Neutrophil (primary cell): ENCODE data around the gene PHLDB1.

ENCODE experiments used
- H3K27ac ChIP-seq: fragments of 200-600 bp; sonication (generic); 2 replicates; pipeline ENCODE4 v1.5.1; 2016; ENCODE audit warnings: mild to moderate bottlenecking, moderate library complexity
- H3K27me3 ChIP-seq: fragments of 200-600 bp; sonication (generic); 2 replicates; pipeline ENCODE4 v1.6.0; 2016; ENCODE audit warnings: mild to moderate bottlenecking
- H3K36me3 ChIP-seq: fragments of 200-600 bp; sonication (generic); 2 replicates; pipeline ENCODE4 v1.5.1; 2017
- H3K4me1 ChIP-seq, 2 experiments: fragments of 200-600 bp in 1 of 2; sonication (generic) in 1 of 2; 1 replicate in 1 of 2; 2 replicates in 1 of 2; pipeline versions ENCODE4 v1.5.1 to v1.6.1; 2013 to 2016; ENCODE audit warnings: low read depth in 1 of 2, low read length in 1 of 2, mild to moderate bottlenecking in 1 of 2, moderate library complexity in 1 of 2; ENCODE audit not compliant: control insufficient read depth in 1 of 2, insufficient read depth in 1 of 2
- H3K4me3 ChIP-seq, 2 experiments: fragments of 200-600 bp in 1 of 2; sonication (generic) in 1 of 2; 1 replicate in 1 of 2; 2 replicates in 1 of 2; pipeline ENCODE4 v1.5.1; 2013 to 2016; ENCODE audit warnings: low read depth in 1 of 2, low read length in 1 of 2, mild to moderate bottlenecking in 1 of 2, moderate library complexity in 1 of 2
- H3K9me3 ChIP-seq: fragments of 200-600 bp; sonication (generic); 2 replicates; pipeline ENCODE4 v1.5.1; 2016
- TF ChIP-seq, protein P1 (sequence below): fragments of 200-600 bp; sonication (generic); IDR thresholded peaks from 2 replicates; pipeline ENCODE4 v1.5.1; 2016; ENCODE audit warnings: antibody characterized with exemption

PHLDB1 gene

DNA sequence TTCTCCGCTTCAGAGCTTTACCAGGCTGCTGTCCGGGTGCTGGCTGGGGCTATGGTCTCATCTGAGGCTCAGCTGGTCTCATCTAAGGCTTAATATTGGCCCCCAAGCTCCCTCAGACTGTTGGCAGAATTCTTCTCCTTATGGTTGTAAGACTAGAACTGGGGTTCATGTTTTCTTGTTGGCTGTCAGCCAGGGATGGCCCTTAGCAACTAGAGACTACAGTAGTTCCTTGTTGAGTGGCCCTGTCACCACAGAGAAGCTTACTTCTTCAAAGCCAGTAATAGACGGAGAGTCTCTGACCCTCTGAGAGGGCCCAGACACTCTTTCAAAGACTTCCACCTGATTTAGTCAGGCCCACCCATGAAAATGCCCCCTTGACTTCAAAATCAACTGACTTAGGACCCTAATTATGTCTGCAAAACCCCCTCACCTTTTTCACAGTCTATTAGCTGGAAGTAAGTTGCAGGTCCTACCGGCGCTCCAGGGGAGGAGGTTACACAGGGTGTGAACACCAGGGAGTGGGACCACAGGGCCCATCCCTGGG, 96.2 kb downstream of the PHLDB1 start:
- Histone ChIP-seq H3K4me1 (no peaks in the 10 kb centered on the region), H3K9me3 (no peaks in the 10 kb centered on the region), H3K27ac (no peak overlapping the region), H3K4me3 (no peak overlapping the region), H3K27me3 (peaks cover 43% of the 10 kb centered on the region), H3K36me3 (no peaks in the 10 kb centered on the region)
- TF ChIP-seq, protein P1, sequence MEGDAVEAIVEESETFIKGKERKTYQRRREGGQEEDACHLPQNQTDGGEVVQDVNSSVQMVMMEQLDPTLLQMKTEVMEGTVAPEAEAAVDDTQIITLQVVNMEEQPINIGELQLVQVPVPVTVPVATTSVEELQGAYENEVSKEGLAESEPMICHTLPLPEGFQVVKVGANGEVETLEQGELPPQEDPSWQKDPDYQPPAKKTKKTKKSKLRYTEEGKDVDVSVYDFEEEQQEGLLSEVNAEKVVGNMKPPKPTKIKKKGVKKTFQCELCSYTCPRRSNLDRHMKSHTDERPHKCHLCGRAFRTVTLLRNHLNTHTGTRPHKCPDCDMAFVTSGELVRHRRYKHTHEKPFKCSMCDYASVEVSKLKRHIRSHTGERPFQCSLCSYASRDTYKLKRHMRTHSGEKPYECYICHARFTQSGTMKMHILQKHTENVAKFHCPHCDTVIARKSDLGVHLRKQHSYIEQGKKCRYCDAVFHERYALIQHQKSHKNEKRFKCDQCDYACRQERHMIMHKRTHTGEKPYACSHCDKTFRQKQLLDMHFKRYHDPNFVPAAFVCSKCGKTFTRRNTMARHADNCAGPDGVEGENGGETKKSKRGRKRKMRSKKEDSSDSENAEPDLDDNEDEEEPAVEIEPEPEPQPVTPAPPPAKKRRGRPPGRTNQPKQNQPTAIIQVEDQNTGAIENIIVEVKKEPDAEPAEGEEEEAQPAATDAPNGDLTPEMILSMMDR, result no peak

DNA sequence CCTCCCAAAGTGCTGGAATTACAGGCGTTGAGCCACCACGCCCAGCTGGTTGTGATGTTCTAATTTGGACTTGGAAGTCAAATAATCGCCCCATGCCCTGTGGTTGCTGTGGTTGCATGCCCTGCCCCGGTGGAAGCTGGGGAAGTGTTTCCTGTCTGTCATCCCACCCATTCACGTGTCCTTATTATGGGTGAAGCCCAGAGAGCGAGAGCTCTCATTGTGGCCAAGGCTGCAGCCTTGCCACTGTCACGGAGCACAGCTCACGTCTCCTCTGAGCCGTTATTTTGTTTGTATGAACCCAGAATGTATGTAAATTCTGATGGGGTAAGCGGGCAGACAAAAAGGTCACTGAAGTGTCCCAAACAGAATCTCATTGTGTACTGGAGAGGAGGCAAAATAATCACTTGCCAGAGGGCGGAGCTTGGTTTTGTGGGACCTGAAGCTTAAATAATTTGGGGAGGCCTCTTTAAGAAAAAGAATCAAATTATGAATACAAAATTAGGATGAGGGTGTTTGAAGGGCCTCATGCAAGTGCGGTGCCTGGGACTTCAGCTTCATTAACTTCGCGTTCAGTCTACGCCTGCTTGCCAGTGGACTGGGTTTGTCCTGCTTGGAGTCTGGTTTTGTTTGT, 97.8 kb downstream of the PHLDB1 start:
- Histone ChIP-seq H3K9me3 (no peaks in the 10 kb centered on the region), H3K4me1 (no peaks in the 10 kb centered on the region), H3K27ac (no peak overlapping the region), H3K27me3 (peaks cover 50% of the 10 kb centered on the region), H3K4me3 (no peak overlapping the region), H3K36me3 (no peaks in the 10 kb centered on the region)
- TF ChIP-seq, protein P1, result no peak

DNA sequence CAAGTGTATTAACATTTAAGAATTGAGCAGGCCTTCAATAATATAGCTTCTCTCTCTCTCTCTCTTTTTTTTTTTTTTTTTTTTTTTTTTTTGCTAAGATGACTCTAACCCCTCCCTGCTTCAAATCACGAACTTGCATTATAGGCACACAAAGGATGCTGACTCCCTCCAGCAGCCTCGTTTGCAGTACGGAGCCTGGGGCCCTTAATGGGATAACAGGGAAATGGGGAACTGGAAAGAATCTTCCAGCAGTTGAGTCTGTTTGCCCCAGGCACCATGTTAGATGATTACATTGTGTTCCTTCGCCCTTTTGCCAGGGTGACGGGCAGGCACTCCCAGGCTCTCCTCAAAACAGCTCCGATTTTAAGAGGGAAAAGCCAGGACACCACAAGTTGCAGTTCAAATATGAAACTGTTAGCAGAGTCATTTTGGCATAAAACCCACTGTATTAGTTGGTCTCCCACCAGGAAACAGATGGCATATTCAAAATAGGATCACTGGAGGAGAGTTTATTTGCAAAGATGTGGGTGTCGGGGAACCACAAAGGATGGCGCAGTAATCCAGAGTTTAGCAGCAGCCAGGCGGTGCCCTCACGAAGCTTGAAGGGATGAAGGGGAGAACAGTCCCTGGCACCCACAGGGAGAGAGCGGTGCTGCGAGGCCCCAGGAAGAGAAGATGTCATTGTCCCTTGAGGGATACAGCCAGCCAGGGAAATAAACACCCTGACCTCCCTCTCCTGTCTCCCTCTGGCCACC, 98.6 kb downstream of the PHLDB1 start:
- Histone ChIP-seq H3K27me3 (peaks cover 50% of the 10 kb centered on the region), H3K4me1 (no peaks in the 10 kb centered on the region), H3K36me3 (no peaks in the 10 kb centered on the region), H3K9me3 (no peaks in the 10 kb centered on the region), H3K27ac (no peak overlapping the region), H3K4me3 (no peak overlapping the region)
- TF ChIP-seq, protein P1, result no peak

GRCh38 chr11:118706546-118706825, 99.1 kb downstream of the PHLDB1 start:
- H3K4me3 ChIP-seq, result no peak overlapping the region
- TF ChIP-seq, protein P1, result no peak
- H3K36me3 ChIP-seq, result no peaks in the 10 kb centered on the region
- H3K9me3 ChIP-seq, result no peaks in the 10 kb centered on the region
- H3K4me1 ChIP-seq, result no peaks in the 10 kb centered on the region
- peaks cover 50% of the 10 kb centered on the region for H3K27me3 ChIP-seq
- H3K27ac ChIP-seq, result no peak overlapping the region
